Neuronal stem cell (in vitro differentiated cells): ENCODE results near the gene RNF213.

Source experiments
- DNase-seq: peaks from one replicate; pipeline ENCODE4 v3.0.0-alpha.2; 2013; ENCODE audit warnings: low spot score
- H2AFZ ChIP-seq: one replicate; pipeline ENCODE4 v1.6.1; 2013; ENCODE audit warnings: mild to moderate bottlenecking, low read length, inconsistent platforms
- H2AK5ac ChIP-seq: 2 replicates; pipeline ENCODE4 v1.6.1; 2013; ENCODE audit warnings: low read depth, mild to moderate bottlenecking, inconsistent platforms, low read length, moderate library complexity, mixed read lengths
- H2BK120ac ChIP-seq: 2 replicates; pipeline ENCODE4 v1.6.1; 2013; ENCODE audit warnings: low read depth, mild to moderate bottlenecking, inconsistent platforms, low read length, moderate library complexity, mixed read lengths
- H2BK12ac ChIP-seq: one replicate; pipeline ENCODE4 v1.6.1; 2013; ENCODE audit warnings: low read length, inconsistent platforms
- H2BK15ac ChIP-seq: 2 replicates; pipeline ENCODE4 v1.6.1; 2013; ENCODE audit warnings: mild to moderate bottlenecking, low read length, inconsistent platforms, mixed read lengths
- H2BK5ac ChIP-seq: one replicate; pipeline ENCODE4 v1.6.1; 2013; ENCODE audit warnings: inconsistent platforms, mild to moderate bottlenecking, low read length, moderate library complexity
- H3K14ac ChIP-seq: one replicate; pipeline ENCODE4 v1.6.1; 2013; ENCODE audit warnings: low read length, inconsistent platforms
- H3K18ac ChIP-seq: 2 replicates; pipeline ENCODE4 v1.6.1; 2013; ENCODE audit warnings: low read length, inconsistent platforms
- H3K23ac ChIP-seq: 2 replicates; pipeline ENCODE4 v1.6.1; 2013; ENCODE audit warnings: low read depth, mild to moderate bottlenecking, mixed read lengths, low read length, inconsistent platforms; ENCODE audit not compliant: poor library complexity
- H3K27ac ChIP-seq: replicated peaks from 3 replicates; pipeline ENCODE4 v1.5.1; 2013; ENCODE audit warnings: low read length, inconsistent platforms
- H3K27me3 ChIP-seq, 3 experiments: 2 replicates each; pipeline ENCODE4 v1.6.1; 2013; ENCODE audit warnings: low read length in 3 of 3, mild to moderate bottlenecking in 2 of 3, inconsistent platforms in 1 of 3, low read depth in 1 of 3, mixed read lengths in 1 of 3, moderate library complexity in 1 of 3; ENCODE audit not compliant: control insufficient read depth in 3 of 3, insufficient read depth in 3 of 3
- H3K36me3 ChIP-seq, 2 donors: replicated peaks in 1 of 2; 2 replicates each; pipeline ENCODE4 v1.6.1; 2013; ENCODE audit warnings: low read length in 2 of 2; ENCODE audit not compliant: control insufficient read depth in 2 of 2, insufficient read depth in 2 of 2
- H3K4ac ChIP-seq: 2 replicates; pipeline ENCODE4 v1.6.1; 2013; ENCODE audit warnings: inconsistent platforms, mild to moderate bottlenecking, low read length, moderate library complexity
- H3K4me1 ChIP-seq, 2 donors: 1 replicate in 1 of 2; 2 replicates in 1 of 2; pipeline ENCODE4 v1.6.1; 2013; ENCODE audit warnings: low read length in 2 of 2, low read depth in 1 of 2; ENCODE audit not compliant: control insufficient read depth in 2 of 2, insufficient read depth in 1 of 2
- H3K4me2 ChIP-seq: one replicate; pipeline ENCODE4 v1.6.1; 2013; ENCODE audit warnings: mild to moderate bottlenecking, low read length, inconsistent platforms; ENCODE audit not compliant: insufficient read depth, poor library complexity, severe bottlenecking
- H3K4me3 ChIP-seq, 2 donors: 2 replicates each; pipeline ENCODE4 v1.5.1; 2013; ENCODE audit warnings: low read length in 2 of 2, mild to moderate bottlenecking in 2 of 2, inconsistent platforms in 1 of 2, moderate library complexity in 1 of 2
- H3K79me1 ChIP-seq: one replicate; pipeline ENCODE4 v1.6.1; 2013; ENCODE audit warnings: low read depth, mild to moderate bottlenecking, inconsistent platforms, low read length, moderate library complexity
- H3K9ac ChIP-seq: one replicate; pipeline ENCODE4 v1.6.1; 2013; ENCODE audit warnings: mild to moderate bottlenecking, low read depth, low read length, inconsistent platforms; ENCODE audit not compliant: poor library complexity
- H3K9me3 ChIP-seq, 2 donors: replicated peaks in 1 of 2; 2 replicates each; pipeline versions ENCODE3 to v1.6.1; 2013; ENCODE audit warnings: low read length in 2 of 2, mild to moderate bottlenecking in 2 of 2, inconsistent platforms in 1 of 2, low read depth in 1 of 2, mixed read lengths in 1 of 2, moderate library complexity in 1 of 2; ENCODE audit not compliant: control insufficient read depth in 2 of 2, insufficient read depth in 1 of 2
- H4K8ac ChIP-seq: one replicate; pipeline ENCODE4 v1.6.1; 2013; ENCODE audit warnings: low read depth, mild to moderate bottlenecking, inconsistent platforms, low read length, moderate library complexity
- H4K91ac ChIP-seq: one replicate; pipeline ENCODE4 v1.6.1; 2013; ENCODE audit warnings: low read length, low read depth, mild to moderate bottlenecking, inconsistent platforms; ENCODE audit not compliant: poor library complexity
- whole genome bisulfite sequencing, 2 donors: extraction: QIAGEN DNeasy Blood & Tissue Kit; methylation state at CpG; one replicate each; pipeline ENCODE4 v1.1.7; 2013; ENCODE audit warnings: missing lambda C conversion rate in 2 of 2, mixed read lengths in 1 of 2; ENCODE audit not compliant: insufficient read length in 2 of 2, insufficient replicate concordance in 1 of 2; ENCODE audit errors: extremely low coverage in 2 of 2; 5-methylcytosine and 5-hydroxymethylcytosine counted together

RNF213 gene

DNA sequence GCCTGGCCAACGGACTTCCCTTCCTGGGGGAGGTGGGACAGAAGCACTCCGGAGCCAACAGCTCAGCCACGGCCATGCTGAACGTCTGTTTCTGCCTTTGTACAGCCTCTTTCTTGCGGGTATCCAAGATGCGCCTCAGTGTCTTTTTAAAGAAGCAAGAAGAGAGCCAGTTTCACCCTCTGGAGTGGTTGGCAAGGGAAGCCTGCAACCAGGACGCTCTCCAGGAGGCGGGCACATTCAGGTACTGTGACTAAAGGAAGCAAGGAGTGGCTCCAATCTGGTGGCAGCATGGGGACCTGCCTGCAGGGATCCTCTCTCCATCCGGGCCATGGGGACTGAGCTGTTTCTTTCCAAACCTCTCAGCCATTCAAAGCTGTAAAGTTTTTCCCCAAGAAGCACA is 93.7 kb downstream of the RNF213 start:
- Histone ChIP-seq H3K18ac (no peak overlapping the region), H3K14ac (no peak overlapping the region), H3K9ac (no peak overlapping the region), H4K8ac (no peak overlapping the region), H2BK12ac (no peak overlapping the region), H2AK5ac (no peak overlapping the region), H3K27me3 (no peaks in the 10 kb centered on the region), H3K4me1 (no peaks in the 10 kb centered on the region), H2AFZ (no peak overlapping the region), H3K27ac (no peak overlapping the region), H3K23ac (no peak overlapping the region), H4K91ac (no peak overlapping the region), H2BK5ac (no peak overlapping the region), H3K4ac (no peak overlapping the region), H3K4me2 (no peak overlapping the region), H2BK120ac (no peak overlapping the region), H3K9me3 (no peaks in the 10 kb centered on the region), H3K36me3 (peaks cover 36 to 79% of the 10 kb centered on the region in 2 donors), H3K4me3 (no peak overlapping the region), H3K79me1 (no peaks in the 10 kb centered on the region), H2BK15ac (no peak overlapping the region)
- no peak for DNase-seq
- no CpG with 5 or more reads among the region's 9 CpGs for WGBS, 2 donors

- Histone ChIP-seq H4K91ac (no peak overlapping the region), H2BK12ac (no peak overlapping the region), H3K23ac (peak overlapping the region; percentile 60), H3K4me2 (no peak overlapping the region), H2BK120ac (no peak overlapping the region), H3K79me1 (no peaks in the 10 kb centered on the region), H3K27me3 (no peaks in the 10 kb centered on the region), H3K4me3 (peak overlapping the region in 1 of 2 donors; percentile 57), H3K9me3 (peaks cover 0 to under 1% of the 10 kb centered on the region in 2 donors), H2AFZ (no peak overlapping the region), H2AK5ac (no peak overlapping the region), H3K9ac (peak overlapping the region; percentile 0), H3K14ac (no peak overlapping the region), H3K27ac (no peak overlapping the region), H2BK5ac (no peak overlapping the region), H3K36me3 (peaks cover 49 to 79% of the 10 kb centered on the region in 2 donors), H3K4me1 (no peaks in the 10 kb centered on the region), H2BK15ac (no peak overlapping the region), H4K8ac (no peak overlapping the region), H3K18ac (no peak overlapping the region), H3K4ac (peak overlapping the region; percentile 92)
- no CpG with 5 or more reads among the region's 24 CpGs for WGBS, 2 donors
- DNase-seq = no peak
Measured at GRCh38 chr17:80356231-80356856, 95.7 kb downstream of the RNF213 start.

GRCh38 chr17:80358131-80358530 is 97.5 kb downstream of the RNF213 start:
- Histone ChIP-seq H3K14ac (no peak overlapping the region), H2BK15ac (no peak overlapping the region), H2AFZ (no peak overlapping the region), H3K4me3 (no peak overlapping the region), H3K79me1 (no peaks in the 10 kb centered on the region), H3K23ac (no peak overlapping the region), H2BK12ac (no peak overlapping the region), H3K4ac (no peak overlapping the region), H3K27me3 (no peaks in the 10 kb centered on the region), H4K8ac (no peak overlapping the region), H3K36me3 (peaks cover 42 to 78% of the 10 kb centered on the region in 2 donors), H3K18ac (no peak overlapping the region), H3K4me1 (no peaks in the 10 kb centered on the region), H2AK5ac (no peak overlapping the region), H2BK120ac (no peak overlapping the region), H4K91ac (no peak overlapping the region), H2BK5ac (no peak overlapping the region), H3K4me2 (no peak overlapping the region), H3K9ac (no peak overlapping the region), H3K27ac (no peak overlapping the region), H3K9me3 (peaks cover 0 to 3% of the 10 kb centered on the region in 2 donors)
- DNase-seq = no peak
- WGBS, 2 donors = no CpG with 5 or more reads among the region's 9 CpGs

- peaks cover 0 to 3% of the 10 kb centered on the region in 2 donors for H3K9me3 ChIP-seq
- H3K9ac ChIP-seq = no peak overlapping the region
- H3K4me1 ChIP-seq = no peaks in the 10 kb centered on the region
- no peak overlapping the region for H4K91ac ChIP-seq
- no peaks in the 10 kb centered on the region for H3K79me1 ChIP-seq
- H3K4me2 ChIP-seq = no peak overlapping the region
- H3K4ac ChIP-seq = no peak overlapping the region
- no peak overlapping the region for H2BK120ac ChIP-seq
- no peak overlapping the region for H3K18ac ChIP-seq
- no peak overlapping the region for H2AK5ac ChIP-seq
- H3K4me3 ChIP-seq = no peak overlapping the region
- no peak overlapping the region for H4K8ac ChIP-seq
- no peak overlapping the region for H2BK12ac ChIP-seq
- no peak overlapping the region for H2AFZ ChIP-seq
- peaks cover 41 to 78% of the 10 kb centered on the region in 2 donors for H3K36me3 ChIP-seq
- no CpG with 5 or more reads among the region's 11 CpGs for WGBS, 2 donors
- H3K14ac ChIP-seq = no peak overlapping the region
- no peak overlapping the region for H2BK15ac ChIP-seq
- no peak for DNase-seq
- no peak overlapping the region for H2BK5ac ChIP-seq
- H3K23ac ChIP-seq = no peak overlapping the region
- H3K27me3 ChIP-seq = no peaks in the 10 kb centered on the region
- H3K27ac ChIP-seq = no peak overlapping the region
Measured at GRCh38 chr17:80358861-80359260, 98.2 kb downstream of the RNF213 start.
